OCI-M2 (cell line): ENCODE results near the gene HEATR5A.
"Not testable (repeated sequence)": the region's sequence is repeated elsewhere in the genome, so short reads cannot be mapped to it uniquely, and the experiment has no call there.

Experiments
- DNase-seq: peaks from one replicate; lab custom pipeline; 2025; ENCODE audit not compliant: unreplicated experiment; lab: John Stamatoyannopoulos, UW

HEATR5A gene

GRCh38 chr14:31286456-31287293 is 133.7 kb downstream of the HEATR5A start:
- DNase-seq: no peak

- DNase-seq: no peak
These were observed 136.6 kb downstream of the HEATR5A start for GRCh38 chr14:31283578-31284252.

GRCh38 chr14:31283153-31283552 is 137.2 kb downstream of the HEATR5A start:
- no peak for DNase-seq

GRCh38 chr14:31280871-31281220 is 139.5 kb downstream of the HEATR5A start:
- no peak for DNase-seq

- DNase-seq: no peak
These were observed 140.0 kb downstream of the HEATR5A start for GRCh38 chr14:31280132-31280870.

GRCh38 chr14:31278883-31279282 is 141.5 kb downstream of the HEATR5A start:
- no peak for DNase-seq

GRCh38 chr14:31277085-31277484 is 143.3 kb downstream of the HEATR5A start:
- DNase-seq: no peak

- not testable (repeated sequence) for DNase-seq
These were observed 143.9 kb downstream of the HEATR5A start for GRCh38 chr14:31276417-31276816.

- DNase-seq: no peak
These were observed 144.6 kb downstream of the HEATR5A start for GRCh38 chr14:31275731-31276130.

GRCh38 chr14:31271648-31272047 is 148.7 kb downstream of the HEATR5A start:
- DNase-seq: no peak

- no peak for DNase-seq
These were observed 150.1 kb downstream of the HEATR5A start for GRCh38 chr14:31270196-31270772.

GRCh38 chr14:31269634-31270195 is 150.6 kb downstream of the HEATR5A start:
- DNase-seq: no peak

- DNase-seq: no peak
These were observed 152.1 kb downstream of the HEATR5A start for GRCh38 chr14:31268216-31268615.

- DNase-seq: no peak
These were observed 153.7 kb downstream of the HEATR5A start for GRCh38 chr14:31266437-31267331.

GRCh38 chr14:31265701-31266398 is 154.5 kb downstream of the HEATR5A start:
- no peak for DNase-seq

GRCh38 chr14:31263485-31264133 is 156.7 kb downstream of the HEATR5A start:
- DNase-seq: no peak

- no peak for DNase-seq
These were observed 158.3 kb downstream of the HEATR5A start for GRCh38 chr14:31261859-31262731.

- DNase-seq: no peak
These were observed 158.9 kb downstream of the HEATR5A start for GRCh38 chr14:31261523-31261858.
